Measurements from ENCODE around the gene GLB1L.
"Not testable (repeated sequence)": the region's sequence is repeated elsewhere in the genome, so short reads cannot be mapped to it uniquely, and the experiment has no call there.

GLB1L gene

DNA sequence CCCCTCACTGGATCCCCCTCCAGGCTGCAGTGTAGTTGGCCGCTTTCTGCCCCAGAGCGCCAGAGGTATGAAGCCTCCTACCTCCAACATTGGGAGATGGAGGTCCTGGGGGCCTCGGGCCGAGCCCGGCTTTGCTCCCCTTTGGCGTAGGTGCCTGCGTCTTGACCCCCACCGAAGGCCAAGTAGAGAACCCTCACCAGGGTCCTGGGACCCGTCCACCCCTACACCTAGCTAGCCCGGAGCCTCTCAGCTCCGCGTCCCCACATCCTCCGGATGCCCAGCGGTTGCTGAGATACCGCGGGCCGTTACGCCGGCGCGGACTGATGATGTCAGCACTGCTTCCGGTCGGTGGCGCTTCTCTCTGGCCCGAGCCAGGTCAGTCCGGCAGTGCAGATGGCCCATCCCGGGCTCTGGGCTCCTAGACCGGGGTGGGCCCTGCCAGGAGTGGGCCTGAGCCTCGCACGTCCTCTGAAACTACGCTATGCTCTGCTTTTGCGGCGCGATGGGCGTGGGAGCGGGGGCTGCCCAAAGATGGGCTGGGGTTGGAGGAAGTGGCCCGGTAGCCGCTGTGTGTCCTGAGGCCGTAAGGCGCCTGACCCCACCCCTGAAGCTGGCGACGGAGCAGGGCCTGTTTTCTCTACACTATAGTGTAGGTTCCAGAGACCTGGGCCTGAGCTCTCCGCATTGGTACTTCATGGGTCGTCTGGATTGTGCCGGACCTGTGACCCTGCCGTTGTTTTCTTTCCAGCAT is at the start of gene GLB1L, which contains the start of gene STK16:
GLB1L (minus strand) TSS at position 297 of the 751 bp plus-strand sequence. CDS start 1,871 bp downstream, outside the sequence.
STK16 (plus strand) TSS at position 332 of the 751 bp plus-strand sequence. CDS start 521 bp downstream, outside the sequence.
- DNase-seq: peak; percentile 58

DNA sequence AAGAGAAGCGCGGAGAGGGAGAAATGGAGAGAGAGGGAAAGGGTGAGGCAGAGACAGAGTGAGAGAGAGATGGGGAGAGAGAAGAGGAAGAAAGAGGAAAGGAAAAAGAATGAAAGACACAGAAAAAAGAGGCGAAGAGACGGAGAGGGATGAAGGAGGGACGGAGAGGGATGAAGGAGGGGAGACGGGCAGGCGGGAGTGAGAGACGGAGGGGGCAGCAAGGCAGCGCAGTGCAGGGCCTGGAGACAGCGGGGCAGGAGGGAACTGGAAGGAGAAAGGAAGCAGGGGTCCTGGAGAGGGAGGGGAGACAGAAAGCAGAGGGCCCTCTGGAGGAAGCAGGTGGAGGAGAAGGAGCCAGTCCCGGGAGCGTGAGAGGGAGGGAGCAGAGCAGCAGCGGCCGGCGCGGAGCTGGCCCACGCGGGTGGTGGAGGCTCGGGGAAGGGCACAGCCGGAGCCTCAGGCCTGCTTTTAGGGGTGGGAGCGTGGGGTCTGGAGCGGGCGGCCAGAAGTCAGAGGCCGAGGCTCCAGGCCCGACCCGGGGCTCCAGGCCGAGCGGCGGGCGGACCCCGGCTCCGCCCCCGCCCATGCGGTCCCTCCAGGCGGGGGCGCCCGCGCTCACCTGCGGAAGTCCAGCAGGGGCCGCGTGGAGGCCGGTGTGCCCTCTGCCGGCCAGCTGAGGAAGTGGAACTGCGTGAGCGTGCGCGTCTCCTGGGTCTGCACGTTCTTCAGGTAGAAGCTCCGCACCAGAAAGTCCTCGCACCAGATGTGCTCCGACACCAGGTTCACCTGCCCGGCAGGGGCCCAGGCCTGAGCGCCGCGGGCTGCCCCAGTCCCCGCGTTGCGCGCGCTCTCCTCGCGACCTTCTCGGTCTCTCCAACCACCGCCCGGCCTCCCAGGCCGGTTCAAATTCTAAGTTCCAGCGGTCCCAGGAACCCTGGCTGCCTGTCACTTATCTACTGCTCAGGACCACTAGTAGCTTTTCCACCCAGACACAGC is 49.4 kb upstream of the GLB1L start:
- DNase-seq: peak; percentile 72

DNA sequence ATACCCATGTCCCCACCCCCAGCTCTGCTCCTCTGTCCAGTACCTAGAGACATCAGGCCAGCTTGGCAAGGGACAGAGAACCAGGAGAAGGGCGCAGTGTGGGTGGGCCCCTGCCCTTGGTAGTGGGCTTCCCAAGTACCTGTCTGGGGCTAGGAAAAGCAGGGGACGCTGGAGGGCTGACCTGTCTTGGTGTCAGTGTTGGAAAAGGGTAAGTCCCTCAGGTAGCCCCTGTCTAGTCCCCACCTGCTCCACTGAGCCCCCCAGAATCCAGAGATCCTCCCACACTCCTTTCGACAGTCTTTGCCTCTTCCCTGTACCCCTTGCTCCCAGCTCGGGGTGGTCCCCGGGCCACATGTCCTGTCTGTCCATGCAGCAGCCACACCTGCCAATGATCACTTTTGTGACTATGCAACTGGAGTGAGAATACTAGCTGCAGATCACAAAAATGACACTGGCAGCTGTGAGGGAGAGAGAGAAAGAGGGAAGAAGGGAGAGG is 48.5 kb upstream of the GLB1L start:
- no peak for DNase-seq

- no peak for DNase-seq
Measured at GRCh38 chr2:219292616-219293015, 47.4 kb upstream of the GLB1L start.

GRCh38 chr2:219291910-219292490 is 46.8 kb upstream of the GLB1L start:
- DNase-seq: no peak

- DNase-seq: no peak
Measured at GRCh38 chr2:219291394-219291793, 46.1 kb upstream of the GLB1L start.

GRCh38 chr2:219290381-219291171 is 45.3 kb upstream of the GLB1L start:
- DNase-seq: no peak

- DNase-seq: no peak
Measured at GRCh38 chr2:219289537-219290361, 44.5 kb upstream of the GLB1L start.

GRCh38 chr2:219289195-219289536 is 43.9 kb upstream of the GLB1L start:
- no peak for DNase-seq

GRCh38 chr2:219287580-219288265 is 42.5 kb upstream of the GLB1L start:
- DNase-seq: no peak

- DNase-seq: not testable (repeated sequence)
Measured at GRCh38 chr2:219287116-219287440, 41.8 kb upstream of the GLB1L start.

GRCh38 chr2:219286436-219287115 is 41.3 kb upstream of the GLB1L start:
- DNase-seq: no peak

GRCh38 chr2:219285894-219286425 is 40.7 kb upstream of the GLB1L start:
- no peak for DNase-seq

GRCh38 chr2:219285373-219285735 is 40.1 kb upstream of the GLB1L start:
- DNase-seq: no peak

GRCh38 chr2:219284501-219285372 is 39.5 kb upstream of the GLB1L start:
- DNase-seq: no peak

DNA sequence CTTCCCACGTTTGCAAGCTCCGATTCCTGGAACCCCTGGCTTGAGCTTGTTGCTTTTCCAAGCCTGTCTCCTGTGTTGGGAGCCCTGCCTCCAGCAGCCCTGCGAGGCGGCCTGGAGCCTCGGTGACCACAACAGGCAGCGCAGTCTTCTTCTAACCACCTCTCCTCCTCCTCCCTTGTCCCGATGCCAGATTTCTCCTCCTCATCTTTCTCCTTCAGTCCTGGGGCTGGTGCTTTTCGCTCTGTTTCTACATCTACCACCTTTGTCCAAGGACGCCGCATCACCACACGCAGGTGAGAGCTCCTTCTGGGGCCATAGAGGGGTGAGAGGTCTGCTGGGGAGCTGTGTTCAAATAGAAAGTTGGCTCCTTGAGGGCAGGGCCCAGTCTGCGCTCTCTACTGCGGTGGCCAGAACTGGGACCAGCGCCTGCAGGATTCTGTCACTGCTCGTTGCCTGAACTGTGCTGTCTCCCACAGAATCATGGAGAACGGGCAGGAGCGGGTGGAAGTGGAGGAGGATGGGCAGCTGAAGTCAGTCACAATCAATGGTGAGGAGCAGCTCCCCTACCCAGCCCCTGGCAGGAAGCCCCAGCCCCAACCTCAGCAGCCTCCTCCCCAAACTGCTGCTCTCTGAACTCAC is 37.8 kb upstream of the GLB1L start:
- DNase-seq: no peak

DNA sequence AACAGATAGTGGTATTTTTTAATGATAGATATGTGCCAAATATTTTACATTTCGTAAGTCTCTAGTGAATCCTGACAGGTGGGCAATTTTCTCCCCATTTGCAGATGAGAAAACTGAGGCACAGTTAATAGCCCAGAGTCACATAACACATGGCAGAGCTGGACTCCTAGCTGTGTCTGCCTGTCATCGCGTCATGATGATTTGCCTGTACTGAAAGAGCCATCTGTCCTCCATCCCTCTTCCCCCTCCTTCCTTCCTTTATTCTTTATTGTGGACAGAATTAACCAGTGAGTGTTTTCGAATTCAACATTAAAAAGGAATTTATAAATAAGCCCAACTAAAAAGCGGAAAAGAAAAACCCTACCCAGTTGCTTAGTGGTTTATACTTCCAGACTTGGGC is 37.1 kb upstream of the GLB1L start:
- no peak for DNase-seq

- no peak for DNase-seq
Measured at GRCh38 chr2:219281588-219281987, 36.3 kb upstream of the GLB1L start.

- no peak for DNase-seq
Measured at GRCh38 chr2:219280651-219281050, 35.4 kb upstream of the GLB1L start.

Measured in NCI-H748 treated with DMSO at 0.1 percent for 48 hours (cell line).